ENCODE measurements around the gene DLEC1.
A peak's percentile ranks its signal among the peaks of the same experiment; 100 is the strongest.
"Not testable (repeated sequence)": the region's sequence is repeated elsewhere in the genome, so short reads cannot be mapped to it uniquely, and the experiment has no call there.

DLEC1 gene

DNA sequence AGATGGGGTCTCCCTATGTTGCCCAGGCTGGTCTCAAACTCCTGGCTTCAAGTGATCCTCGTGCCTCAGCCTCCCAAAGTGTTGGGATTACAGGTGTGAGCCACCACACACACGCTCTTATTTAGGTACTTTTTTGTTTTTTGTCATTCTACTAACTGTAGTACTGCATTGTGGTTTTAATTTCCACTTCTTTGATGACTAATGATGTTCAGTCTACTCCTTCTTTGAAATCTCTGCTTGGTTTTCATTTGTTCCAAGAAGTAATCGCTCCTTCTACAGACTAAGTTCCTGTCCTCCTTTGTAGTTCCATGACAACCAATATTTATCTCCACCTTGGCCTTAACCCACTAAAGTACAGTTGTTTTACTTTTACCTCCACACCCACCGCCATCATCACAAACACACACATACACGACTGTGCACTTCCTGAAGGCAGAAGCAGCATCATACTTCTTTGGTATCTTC lies 529 bp upstream of the DLEC1 start:
- DNase-seq (ENCODE audit: low spot score): no peak

DNA sequence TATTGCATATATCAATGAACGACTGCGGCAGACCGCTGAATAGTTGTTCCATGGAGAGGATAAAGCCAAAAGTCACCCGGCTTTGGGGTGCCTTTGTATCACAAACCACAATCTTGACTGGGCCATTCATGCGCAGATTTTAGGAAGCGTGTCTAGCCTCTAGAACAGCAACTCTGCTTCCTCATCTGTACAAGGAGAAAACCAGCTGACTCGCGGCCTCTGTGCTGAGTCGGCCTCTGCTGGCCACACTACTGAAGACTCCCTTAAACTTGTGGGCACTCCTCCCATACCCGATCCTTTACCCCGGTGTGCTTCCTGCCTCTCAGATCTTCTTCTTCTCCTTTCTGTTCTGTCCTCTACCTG lies 872 bp downstream of the DLEC1 start:
- no peak for DNase-seq (ENCODE audit: low spot score)

GRCh38 chr3:38040401-38040800 lies 1.4 kb downstream of the DLEC1 start:
- DNase-seq (ENCODE audit: low spot score): no peak

DNA sequence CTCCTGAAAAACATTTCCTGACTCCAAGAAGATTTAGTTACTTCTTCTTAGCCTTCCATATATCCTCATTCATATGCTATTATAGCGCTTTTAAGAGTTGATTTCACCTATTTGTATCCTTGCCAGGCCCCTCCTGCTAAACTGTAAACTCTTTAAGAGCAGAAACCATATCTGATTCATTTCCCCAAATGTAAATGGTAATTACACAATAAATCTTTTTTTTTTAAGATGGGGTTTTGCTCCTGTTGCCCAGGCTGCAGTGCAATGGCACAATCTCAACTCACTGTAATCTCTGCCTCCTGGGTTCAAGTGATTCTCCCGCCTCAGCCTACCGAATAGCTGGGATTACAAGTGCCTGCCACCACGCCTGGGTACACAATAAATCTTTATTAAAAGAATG lies 4.5 kb downstream of the DLEC1 start:
- no peak for DNase-seq (ENCODE audit: low spot score)

DNA sequence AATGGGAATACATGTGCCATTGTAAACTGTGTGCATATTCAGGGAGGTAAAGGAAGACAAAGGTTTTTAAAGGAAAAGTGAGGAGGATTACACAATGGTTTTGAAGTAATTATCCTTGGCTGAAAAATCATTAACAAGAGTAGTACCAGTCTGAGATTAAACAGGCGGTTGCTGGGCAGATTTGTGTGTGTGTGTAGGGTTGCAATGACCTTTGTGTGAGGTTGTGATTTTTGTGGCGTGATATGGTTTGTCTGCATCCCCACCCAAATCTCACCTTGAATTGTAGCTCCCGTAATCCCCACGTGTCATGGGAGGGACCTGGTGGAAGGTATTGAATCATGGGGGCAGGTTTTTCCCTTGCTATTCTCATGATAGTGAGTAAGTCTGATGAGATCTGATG lies 7.0 kb downstream of the DLEC1 start:
- no peak for DNase-seq (ENCODE audit: low spot score)

DNA sequence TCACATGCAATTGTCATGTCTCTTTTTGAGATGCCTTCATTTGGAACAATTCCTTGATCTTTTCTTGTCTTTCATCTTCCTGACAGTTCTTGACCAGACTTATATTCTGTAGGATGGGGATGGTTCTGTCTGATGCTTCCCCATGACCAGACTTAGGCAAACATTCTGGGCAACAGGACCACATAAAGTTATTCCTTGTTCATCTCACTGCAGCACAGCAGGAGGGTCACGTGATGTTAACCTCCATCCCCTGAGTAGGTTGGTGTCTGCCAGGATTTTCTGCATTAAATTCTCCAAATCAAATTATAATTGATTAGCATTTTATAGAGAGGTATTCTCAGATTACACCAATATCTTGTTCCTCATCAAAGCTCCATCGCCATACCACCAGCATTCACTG lies 7.8 kb downstream of the DLEC1 start:
- no peak for DNase-seq (ENCODE audit: low spot score)

GRCh38 chr3:38047896-38048295 lies 8.9 kb downstream of the DLEC1 start:
- DNase-seq (ENCODE audit: low spot score): no peak

GRCh38 chr3:38049358-38050126 lies 10.5 kb downstream of the DLEC1 start:
- DNase-seq (ENCODE audit: low spot score): no peak

DNA sequence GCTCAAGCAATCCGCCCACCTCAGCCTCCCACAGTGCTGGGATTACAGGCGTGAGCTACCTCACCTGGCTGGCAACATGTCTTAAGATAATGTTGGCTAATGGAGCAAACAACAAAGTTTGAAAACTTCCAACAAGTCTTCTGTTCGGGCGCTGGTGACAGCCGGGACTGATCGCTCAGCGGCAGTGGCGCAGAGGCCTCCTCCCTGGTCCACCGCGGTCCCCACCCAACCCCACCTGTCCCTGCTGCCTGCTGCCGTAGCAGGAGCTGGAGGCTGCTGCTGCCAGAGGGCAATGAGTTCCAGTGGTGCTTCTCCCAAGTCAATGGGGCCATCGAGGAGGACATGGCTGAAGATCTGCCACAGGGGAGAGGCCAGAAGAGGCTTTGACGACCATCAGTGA lies 12.1 kb downstream of the DLEC1 start:
- DNase-seq (ENCODE audit: low spot score): no peak

DNA sequence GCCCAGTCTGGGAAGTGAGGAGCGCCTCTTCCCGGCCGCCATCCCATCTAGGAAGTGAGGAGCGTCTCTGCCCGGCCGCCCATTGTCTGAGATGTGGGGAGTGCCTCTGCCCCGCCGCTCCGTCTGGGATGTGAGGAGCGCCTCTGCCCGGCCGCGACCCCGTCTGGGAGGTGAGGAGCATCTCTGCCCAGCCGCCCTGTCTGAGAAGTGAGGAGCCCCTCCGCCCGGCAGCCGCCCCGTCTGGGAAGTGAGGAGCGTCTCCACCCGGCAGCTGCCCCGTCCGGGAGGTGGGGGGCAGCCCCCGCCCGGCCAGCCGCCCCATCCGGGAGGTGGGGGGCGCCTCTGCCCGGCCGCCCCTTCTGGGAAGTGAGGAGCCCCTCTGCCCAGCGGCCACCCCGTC lies 14.3 kb downstream of the DLEC1 start:
- DNase-seq (ENCODE audit: low spot score): not testable (repeated sequence)

- DNase-seq (ENCODE audit: low spot score): not testable (repeated sequence)
These were observed 14.9 kb downstream of the DLEC1 start for GRCh38 chr3:38053813-38054498.

GRCh38 chr3:38054499-38055001 lies 15.5 kb downstream of the DLEC1 start:
- no peak for DNase-seq (ENCODE audit: low spot score)

DNA sequence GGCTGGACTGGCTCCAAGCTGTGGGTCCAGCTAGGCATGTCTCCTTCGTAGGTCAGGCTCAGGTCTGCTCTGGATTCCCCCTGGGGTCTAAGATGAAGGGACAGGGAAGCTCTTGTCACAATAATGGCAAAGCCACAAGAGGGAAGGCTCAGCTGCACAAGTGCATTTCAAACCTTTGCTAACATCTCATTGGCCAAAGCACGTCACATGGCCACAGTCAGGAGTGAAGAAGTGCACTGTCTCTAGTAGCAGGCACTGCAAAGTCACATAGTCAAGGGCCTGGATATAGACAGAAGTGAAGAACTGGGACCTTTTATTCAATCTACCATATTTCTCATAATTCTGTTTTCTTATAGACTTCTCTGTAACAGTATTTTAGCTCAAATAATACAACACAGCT lies 20.1 kb downstream of the DLEC1 start:
- DNase-seq (ENCODE audit: low spot score): peak; percentile 15

GRCh38 chr3:38059591-38059990 lies 20.6 kb downstream of the DLEC1 start:
- DNase-seq (ENCODE audit: low spot score): no peak

DNA sequence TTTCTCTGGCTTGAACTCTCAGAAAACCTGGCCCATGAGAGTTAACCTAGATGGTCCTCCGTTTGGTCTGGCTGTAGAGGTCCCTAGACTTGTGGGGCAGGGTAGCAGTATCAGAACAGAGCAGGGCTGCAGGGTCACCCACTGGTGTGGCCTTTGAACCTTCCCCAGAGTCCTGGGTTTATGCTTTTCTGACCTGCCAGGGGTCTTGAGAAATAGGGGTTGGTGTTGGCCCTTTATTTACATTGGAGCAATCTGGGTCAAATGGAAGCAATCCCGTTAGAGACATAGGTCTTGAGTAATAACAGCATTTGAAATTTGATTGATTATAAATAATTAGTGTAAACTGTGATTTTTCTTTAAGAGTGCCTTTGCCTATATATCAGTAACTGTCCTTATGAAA lies 23.8 kb downstream of the DLEC1 start:
- DNase-seq (ENCODE audit: low spot score): no peak

DNA sequence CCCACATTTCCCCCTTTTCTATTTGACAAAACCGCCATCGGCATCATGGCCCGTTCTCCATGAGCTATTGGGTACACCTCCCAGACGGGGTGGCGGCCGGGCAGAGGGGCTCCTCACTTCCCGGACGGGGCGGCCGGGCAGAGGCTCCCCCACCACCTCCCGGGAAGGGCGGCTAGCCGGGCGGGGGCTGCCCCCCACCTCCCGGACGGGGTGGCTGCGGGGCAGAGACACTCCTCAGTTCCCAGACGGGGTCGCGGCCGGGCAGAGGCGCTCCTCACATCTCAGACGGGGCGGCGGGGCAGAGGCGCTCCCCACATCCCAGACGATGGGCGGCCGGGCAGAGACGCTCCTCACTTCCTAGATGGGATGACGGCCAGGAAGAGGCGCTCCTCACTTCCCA lies 25.4 kb downstream of the DLEC1 start:
- DNase-seq (ENCODE audit: low spot score): not testable (repeated sequence)

DNA sequence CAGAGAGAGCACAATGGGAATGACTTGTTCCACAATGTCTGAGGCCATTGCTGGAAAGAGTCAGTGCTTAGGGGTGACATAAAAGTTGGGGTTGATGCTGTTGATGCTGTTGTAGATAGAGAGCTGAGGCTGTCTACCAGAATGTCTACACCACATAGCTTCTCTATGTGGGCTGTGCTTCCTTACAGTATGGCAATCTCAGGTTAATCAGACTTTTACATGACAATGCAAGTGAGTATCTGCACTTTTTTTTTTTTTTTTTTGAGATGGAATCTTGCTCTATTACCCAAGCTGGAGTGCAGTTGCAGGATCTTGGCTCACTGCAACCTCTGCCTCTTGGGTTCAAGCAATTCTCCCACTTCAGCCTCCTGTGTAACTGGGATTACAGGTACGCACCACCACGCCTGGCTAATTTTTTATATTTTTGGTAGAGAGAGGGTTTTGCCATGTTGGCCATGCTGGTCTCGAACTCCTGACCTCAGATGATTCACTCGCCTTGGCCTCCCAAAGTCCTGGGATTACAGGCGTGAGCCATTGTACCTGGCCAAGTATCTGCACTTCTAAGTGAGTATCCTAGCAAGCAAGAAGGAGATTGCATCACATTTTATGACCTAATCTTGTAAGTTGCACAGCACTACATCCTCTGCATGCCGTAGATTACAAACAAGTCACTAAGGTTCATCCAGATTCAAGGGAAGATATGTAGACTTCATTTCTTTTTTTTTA lies 28.7 kb downstream of the DLEC1 start:
- DNase-seq (ENCODE audit: low spot score): no peak

- no peak for DNase-seq (ENCODE audit: low spot score)
These were observed 31.0 kb downstream of the DLEC1 start for GRCh38 chr3:38070013-38070412.

GRCh38 chr3:38077073-38077472 lies 38.1 kb downstream of the DLEC1 start:
- not testable (repeated sequence) for DNase-seq (ENCODE audit: low spot score)

GRCh38 chr3:38082296-38082695 lies 43.3 kb downstream of the DLEC1 start:
- DNase-seq (ENCODE audit: low spot score): not testable (repeated sequence)

DNA sequence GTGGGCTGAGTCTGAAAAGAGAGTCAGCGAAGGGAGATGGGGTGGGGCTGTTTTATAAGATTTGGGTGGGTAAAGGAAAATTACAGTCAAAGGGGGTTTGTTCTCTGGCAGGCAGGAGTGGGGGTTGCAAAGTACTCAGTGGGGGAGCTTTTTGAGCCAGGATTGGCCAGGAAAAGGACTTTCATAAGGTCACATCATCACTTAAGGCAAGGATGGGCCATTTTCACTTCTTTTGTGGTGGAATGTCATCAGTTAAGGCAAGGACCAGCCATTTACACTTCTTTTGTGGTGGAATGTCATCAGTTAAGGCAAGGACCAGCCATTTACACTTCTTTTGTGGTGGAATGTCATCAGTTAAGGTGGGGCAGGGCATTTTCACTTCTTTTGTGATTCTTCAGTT lies 44.2 kb downstream of the DLEC1 start:
- DNase-seq (ENCODE audit: low spot score): not testable (repeated sequence)

- peak; percentile 18 for DNase-seq (ENCODE audit: low spot score)
These were observed 44.9 kb downstream of the DLEC1 start for GRCh38 chr3:38083871-38084333.

Measured in NAMALWA (cell line).